ENCODE data around the gene PRKD2.

DNA sequence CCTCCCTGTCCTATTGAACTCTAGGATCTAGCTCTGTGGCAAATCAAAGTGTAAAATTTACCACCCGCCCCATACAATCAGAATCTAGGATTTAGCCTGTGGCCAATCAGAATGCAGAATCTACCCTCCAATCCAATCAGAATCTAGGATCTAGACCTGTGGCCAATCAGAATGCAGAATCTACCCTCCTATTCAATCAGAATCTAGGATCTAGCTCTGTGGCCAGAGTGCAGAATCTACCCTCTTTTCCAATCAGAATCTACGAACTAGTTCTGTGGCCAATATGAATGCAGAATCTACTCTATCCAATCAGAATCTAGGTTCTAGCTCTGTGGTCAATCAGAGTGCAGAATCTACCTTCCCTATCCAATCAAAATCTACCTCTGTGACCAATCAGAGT lies 25.8 kb downstream of the PRKD2 start:
- TF ChIP-seq POLR2AphosphoS5 (IDR thresholded peaks at IDR 0.05; ENCODE audit: low read depth, low read length) = no peak
- no peak for TF ChIP-seq SIN3A (IDR thresholded peaks at IDR 0.05; ENCODE audit: borderline replicate concordance, insufficient read depth, low read length)
- TF ChIP-seq, protein P1, sequence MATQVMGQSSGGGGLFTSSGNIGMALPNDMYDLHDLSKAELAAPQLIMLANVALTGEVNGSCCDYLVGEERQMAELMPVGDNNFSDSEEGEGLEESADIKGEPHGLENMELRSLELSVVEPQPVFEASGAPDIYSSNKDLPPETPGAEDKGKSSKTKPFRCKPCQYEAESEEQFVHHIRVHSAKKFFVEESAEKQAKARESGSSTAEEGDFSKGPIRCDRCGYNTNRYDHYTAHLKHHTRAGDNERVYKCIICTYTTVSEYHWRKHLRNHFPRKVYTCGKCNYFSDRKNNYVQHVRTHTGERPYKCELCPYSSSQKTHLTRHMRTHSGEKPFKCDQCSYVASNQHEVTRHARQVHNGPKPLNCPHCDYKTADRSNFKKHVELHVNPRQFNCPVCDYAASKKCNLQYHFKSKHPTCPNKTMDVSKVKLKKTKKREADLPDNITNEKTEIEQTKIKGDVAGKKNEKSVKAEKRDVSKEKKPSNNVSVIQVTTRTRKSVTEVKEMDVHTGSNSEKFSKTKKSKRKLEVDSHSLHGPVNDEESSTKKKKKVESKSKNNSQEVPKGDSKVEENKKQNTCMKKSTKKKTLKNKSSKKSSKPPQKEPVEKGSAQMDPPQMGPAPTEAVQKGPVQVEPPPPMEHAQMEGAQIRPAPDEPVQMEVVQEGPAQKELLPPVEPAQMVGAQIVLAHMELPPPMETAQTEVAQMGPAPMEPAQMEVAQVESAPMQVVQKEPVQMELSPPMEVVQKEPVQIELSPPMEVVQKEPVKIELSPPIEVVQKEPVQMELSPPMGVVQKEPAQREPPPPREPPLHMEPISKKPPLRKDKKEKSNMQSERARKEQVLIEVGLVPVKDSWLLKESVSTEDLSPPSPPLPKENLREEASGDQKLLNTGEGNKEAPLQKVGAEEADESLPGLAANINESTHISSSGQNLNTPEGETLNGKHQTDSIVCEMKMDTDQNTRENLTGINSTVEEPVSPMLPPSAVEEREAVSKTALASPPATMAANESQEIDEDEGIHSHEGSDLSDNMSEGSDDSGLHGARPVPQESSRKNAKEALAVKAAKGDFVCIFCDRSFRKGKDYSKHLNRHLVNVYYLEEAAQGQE (IDR thresholded peaks at IDR 0.05; ENCODE audit: insufficient read depth in 1 of 2, low read depth in 2 of 2, low read length in 2 of 2) = no peak
- no peak for TF ChIP-seq TAF1 (IDR thresholded peaks at IDR 0.05; ENCODE audit: borderline replicate concordance, insufficient read depth, low read length)

Data from PFSK-1 (cell line).